Measurements from ENCODE around the gene CUTC.

Gene CUTC

DNA sequence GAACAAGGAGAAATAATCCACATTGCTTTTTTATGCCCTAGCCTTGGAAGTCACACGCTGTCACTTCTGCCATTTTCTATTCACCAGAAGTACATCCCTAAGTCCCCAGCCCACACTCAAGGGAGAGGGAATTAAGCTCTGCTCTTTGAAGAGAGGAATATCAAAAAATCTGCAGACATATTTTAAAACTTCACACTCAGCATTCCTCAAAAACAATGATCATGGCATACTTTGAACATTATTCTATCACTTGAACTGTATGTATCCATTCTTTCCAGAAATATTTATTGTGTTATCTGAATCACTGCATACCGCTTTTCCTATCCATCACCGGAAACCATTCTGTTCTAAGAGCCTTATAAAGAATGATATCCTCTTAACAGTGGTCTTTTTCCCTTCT is 59.8 kb downstream of the CUTC start:
- Histone ChIP-seq H3K36me3 (replicated peaks; ENCODE audit: insufficient read depth, low read length) (no peaks in the 10 kb centered on the region), H2AFZ (ENCODE audit: low read length) (no peak overlapping the region), H3K4me1 (ENCODE audit: low read length) (no peaks in the 10 kb centered on the region), H3K9me3 (replicated peaks; ENCODE audit: insufficient read depth, low read length) (no peaks in the 10 kb centered on the region), H3K9me2 (replicated peaks; ENCODE audit: insufficient read depth, low read length) (no peaks in the 10 kb centered on the region), H3F3A (ENCODE audit: insufficient read depth, low read length) (no peaks in the 10 kb centered on the region), H3K9ac (ENCODE audit: low read length) (no peak overlapping the region), H3K4me2 (ENCODE audit: low read depth, low read length) (no peak overlapping the region), H3K79me2 (ENCODE audit: low read length) (no peaks in the 10 kb centered on the region), H3K4me3 (ENCODE audit: low read length) (no peak overlapping the region), H3K27me3 (replicated peaks; ENCODE audit: insufficient read depth, low read length) (no peaks in the 10 kb centered on the region), H3K27ac (ENCODE audit: low read length) (no peak overlapping the region), H4K20me1 (ENCODE audit: insufficient read depth, low read length) (no peaks in the 10 kb centered on the region)
- TF ChIP-seq EZH2 (optimal IDR thresholded peaks at IDR 0.05; ENCODE audit: low read depth, low read length), result no peak
- TF ChIP-seq EZH2phosphoT487 (IDR thresholded peaks at IDR 0.05; ENCODE audit: low read length), result no peak
- TF ChIP-seq, protein P1, sequence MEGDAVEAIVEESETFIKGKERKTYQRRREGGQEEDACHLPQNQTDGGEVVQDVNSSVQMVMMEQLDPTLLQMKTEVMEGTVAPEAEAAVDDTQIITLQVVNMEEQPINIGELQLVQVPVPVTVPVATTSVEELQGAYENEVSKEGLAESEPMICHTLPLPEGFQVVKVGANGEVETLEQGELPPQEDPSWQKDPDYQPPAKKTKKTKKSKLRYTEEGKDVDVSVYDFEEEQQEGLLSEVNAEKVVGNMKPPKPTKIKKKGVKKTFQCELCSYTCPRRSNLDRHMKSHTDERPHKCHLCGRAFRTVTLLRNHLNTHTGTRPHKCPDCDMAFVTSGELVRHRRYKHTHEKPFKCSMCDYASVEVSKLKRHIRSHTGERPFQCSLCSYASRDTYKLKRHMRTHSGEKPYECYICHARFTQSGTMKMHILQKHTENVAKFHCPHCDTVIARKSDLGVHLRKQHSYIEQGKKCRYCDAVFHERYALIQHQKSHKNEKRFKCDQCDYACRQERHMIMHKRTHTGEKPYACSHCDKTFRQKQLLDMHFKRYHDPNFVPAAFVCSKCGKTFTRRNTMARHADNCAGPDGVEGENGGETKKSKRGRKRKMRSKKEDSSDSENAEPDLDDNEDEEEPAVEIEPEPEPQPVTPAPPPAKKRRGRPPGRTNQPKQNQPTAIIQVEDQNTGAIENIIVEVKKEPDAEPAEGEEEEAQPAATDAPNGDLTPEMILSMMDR (IDR thresholded peaks at IDR 0.05; ENCODE audit: low read length), result no peak
- no peak for DNase-seq

DNA sequence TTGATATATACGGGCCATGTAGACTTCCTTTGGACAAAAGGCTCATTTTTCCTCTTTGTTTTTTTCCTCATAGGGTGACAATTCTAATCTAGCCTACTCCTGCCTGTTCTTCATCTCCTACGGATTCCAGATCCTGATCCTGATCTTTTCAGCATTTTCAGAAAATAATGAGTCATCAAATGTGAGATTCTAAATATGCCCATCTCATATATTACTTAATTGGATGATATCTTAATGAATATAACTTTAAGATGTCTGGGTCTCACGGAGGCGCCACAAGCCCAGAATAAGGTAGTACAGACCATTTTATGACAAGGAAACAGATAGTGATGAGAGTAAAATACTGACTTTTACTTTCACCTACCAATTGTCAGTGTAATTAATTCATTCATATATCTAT is 61.8 kb downstream of the CUTC start:
- H3F3A ChIP-seq (ENCODE audit: insufficient read depth, low read length), result no peaks in the 10 kb centered on the region
- no peaks in the 10 kb centered on the region for H3K36me3 ChIP-seq (replicated peaks; ENCODE audit: insufficient read depth, low read length)

DNA sequence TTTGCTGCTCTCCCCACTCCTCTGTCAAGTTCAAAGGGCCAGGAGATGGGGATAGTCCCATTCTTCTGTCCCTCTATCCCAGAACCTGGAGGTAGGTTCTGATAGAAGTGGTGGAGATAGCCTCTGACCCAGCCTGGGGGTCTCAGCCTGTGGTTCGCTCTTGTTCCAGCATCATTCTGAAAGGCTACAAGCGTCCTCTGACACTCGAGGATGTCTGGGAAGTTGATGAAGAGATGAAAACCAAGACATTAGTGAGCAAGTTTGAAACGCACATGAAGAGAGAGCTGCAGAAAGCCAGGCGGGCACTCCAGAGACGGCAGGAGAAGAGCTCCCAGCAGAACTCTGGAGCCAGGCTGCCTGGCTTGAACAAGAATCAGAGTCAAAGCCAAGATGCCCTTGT is 64.9 kb downstream of the CUTC start:
- Histone ChIP-seq H3K4me2 (ENCODE audit: low read depth, low read length) (no peak overlapping the region), H3K36me3 (replicated peaks; ENCODE audit: insufficient read depth, low read length) (no peaks in the 10 kb centered on the region)

More for the DNA sequence above, 61.8 kb downstream of the CUTC start:
- Histone ChIP-seq H3K4me3 (ENCODE audit: low read length) (no peak overlapping the region), H3K27ac (ENCODE audit: low read length) (no peak overlapping the region), H3K9me2 (replicated peaks; ENCODE audit: insufficient read depth, low read length) (no peaks in the 10 kb centered on the region), H3K27me3 (replicated peaks; ENCODE audit: insufficient read depth, low read length) (no peaks in the 10 kb centered on the region), H4K20me1 (ENCODE audit: insufficient read depth, low read length) (no peaks in the 10 kb centered on the region), H3K9me3 (replicated peaks; ENCODE audit: insufficient read depth, low read length) (no peaks in the 10 kb centered on the region), H2AFZ (ENCODE audit: low read length) (no peak overlapping the region), H3K4me1 (ENCODE audit: low read length) (no peaks in the 10 kb centered on the region), H3K4me2 (ENCODE audit: low read depth, low read length) (no peak overlapping the region), H3K79me2 (ENCODE audit: low read length) (no peaks in the 10 kb centered on the region), H3K9ac (ENCODE audit: low read length) (no peak overlapping the region)
- DNase-seq, result no peak
- no peak for TF ChIP-seq EZH2 (optimal IDR thresholded peaks at IDR 0.05; ENCODE audit: low read depth, low read length)
- TF ChIP-seq, protein P1 (IDR thresholded peaks at IDR 0.05; ENCODE audit: low read length), result no peak

More for the DNA sequence above, 64.9 kb downstream of the CUTC start:
- no peaks in the 10 kb centered on the region for H3K9me2 ChIP-seq (replicated peaks; ENCODE audit: insufficient read depth, low read length)
- TF ChIP-seq EZH2phosphoT487 (IDR thresholded peaks at IDR 0.05; ENCODE audit: low read length) (no peak), EZH2 (optimal IDR thresholded peaks at IDR 0.05; ENCODE audit: low read depth, low read length) (no peak)
- TF ChIP-seq, protein P1 (IDR thresholded peaks at IDR 0.05; ENCODE audit: low read length), result no peak
- no peaks in the 10 kb centered on the region for H3F3A ChIP-seq (ENCODE audit: insufficient read depth, low read length)
- H3K27me3 ChIP-seq (replicated peaks; ENCODE audit: insufficient read depth, low read length), result no peaks in the 10 kb centered on the region
- H3K9me3 ChIP-seq (replicated peaks; ENCODE audit: insufficient read depth, low read length), result no peaks in the 10 kb centered on the region
- H3K79me2 ChIP-seq (ENCODE audit: low read length), result no peaks in the 10 kb centered on the region
- H3K4me3 ChIP-seq (ENCODE audit: low read length), result no peak overlapping the region
- no peak overlapping the region for H2AFZ ChIP-seq (ENCODE audit: low read length)
- no peak overlapping the region for H3K9ac ChIP-seq (ENCODE audit: low read length)
- no peaks in the 10 kb centered on the region for H4K20me1 ChIP-seq (ENCODE audit: insufficient read depth, low read length)
- DNase-seq, result no peak
- no peak overlapping the region for H3K27ac ChIP-seq (ENCODE audit: low read length)
- H3K4me1 ChIP-seq (ENCODE audit: low read length), result no peaks in the 10 kb centered on the region

Data from MM.1S (cell line).